Activated B cell treated with CpG ODN at 0.5 μM for 24 hours (primary cell): ENCODE data around the gene PRIMPOL. TPM values are rescaled to one million over a fixed set of nuclear protein-coding genes. Genes with fewer than 3 reads are reported as not detected.

Source experiments
- ATAC-seq: fragments of 200-7000 bp; cut with Tn5 transposase; one replicate; pipeline ENCODE4 v1.10.0; 2021; ENCODE audit warnings: low read depth, mild to moderate bottlenecking, moderate library complexity
- CTCF ChIA-PET: fragments of 350-600 bp; sonication (Branson Sonifier 250); formaldehyde crosslinking; loops from one replicate; lab custom pipeline; 2021; ENCODE audit warnings: antibody characterized with exemption; lab: Charles Lee
- POLR2A ChIA-PET: fragments of 350-600 bp; sonication (Branson Sonifier 250); formaldehyde crosslinking; loops from one replicate; lab custom pipeline; 2021; ENCODE audit warnings: antibody characterized with exemption; lab: Charles Lee
- DNase-seq: peaks from one replicate; pipeline ENCODE4 v3.0.0; 2022
- H3K27ac Mint-ChIP-seq: one replicate; pipeline ENCODE4 v1.8.0; 2020; ENCODE audit warnings: mixed read lengths
- H3K27me3 Mint-ChIP-seq: one replicate; pipeline ENCODE4 v1.8.0; 2021; ENCODE audit warnings: mixed read lengths
- H3K36me3 Mint-ChIP-seq: one replicate; pipeline ENCODE4 v1.8.0; 2021; ENCODE audit warnings: low read depth, mixed read lengths
- H3K4me1 Mint-ChIP-seq: one replicate; pipeline ENCODE4 v1.8.0; 2021; ENCODE audit warnings: mixed read lengths
- H3K4me3 Mint-ChIP-seq: one replicate; pipeline ENCODE4 v1.8.0; 2020; ENCODE audit warnings: mild to moderate bottlenecking, mixed read lengths
- H3K9me3 Mint-ChIP-seq: one replicate; pipeline ENCODE4 v1.8.0; 2020; ENCODE audit warnings: mixed read lengths
- CTCF ChIP-seq: fragments of 200-600 bp; IDR thresholded peaks from one replicate; pipeline ENCODE4 v1.8.0; 2022; ENCODE audit warnings: antibody characterized with exemption, mild to moderate bottlenecking
- intact Hi-C: fragments of 100-400 bp; cut with micrococcal nuclease; formaldehyde crosslinking; loops from one replicate; pipeline ENCODE4 v1.15.1; 2024
- total RNA-seq: library from RNA; stranded (reverse); gene quantifications from 2 replicates; pipeline ENCODE4 v1.2.3, GENCODE V29; 2022

The PRIMPOL gene
- total RNA-seq, 1 donor from 2014 or later, result 11.6 TPM

- Mint-ChIP-seq H3K4me1 (peaks cover 54% of the 10 kb centered on the region), H3K27me3 (no peaks in the 10 kb centered on the region), H3K9me3 (no peaks in the 10 kb centered on the region), H3K36me3 (peaks cover 52% of the 10 kb centered on the region), H3K4me3 (no peak overlapping the region), H3K27ac (no peak overlapping the region)
- no peak for DNase-seq
- ATAC-seq, result no peak
- CTCF ChIA-PET, result no interaction called here
- intact Hi-C loops, result loop anchor here (10.0 kb wide), 1 partner anchor 951 kb away; no protein-coding TSS in a partner anchor
- POLR2A ChIA-PET, result no interaction called here
- no peak for TF ChIP-seq CTCF
Observed at GRCh38 chr4:184643731-184644130, 5.8 kb upstream of the PRIMPOL start.

- peaks cover 52% of the 10 kb centered on the region for H3K4me1 Mint-ChIP-seq
- H3K27me3 Mint-ChIP-seq, result no peaks in the 10 kb centered on the region
- no peak overlapping the region for H3K27ac Mint-ChIP-seq
- no peaks in the 10 kb centered on the region for H3K9me3 Mint-ChIP-seq
- H3K4me3 Mint-ChIP-seq, result no peak overlapping the region
- DNase-seq, result no peak
- ChIA-PET CTCF (no interaction called here), POLR2A (no interaction called here)
- H3K36me3 Mint-ChIP-seq, result peaks cover 48% of the 10 kb centered on the region
- ATAC-seq, result no peak
- TF ChIP-seq CTCF, result no peak
- intact Hi-C loops, result loop anchor here (5.0 to 10.0 kb wide), 6 partner anchors 247 to 1202 kb away; partner anchors contain the start of genes CDKN2AIP, RWDD4 and TRAPPC11
Observed at GRCh38 chr4:184644553-184645307, 4.8 kb upstream of the PRIMPOL start.

GRCh38 chr4:184645904-184646610 is 3.5 kb upstream of the PRIMPOL start:
- Mint-ChIP-seq H3K36me3 (peaks cover 42% of the 10 kb centered on the region), H3K4me3 (peak overlapping the region; percentile 9), H3K4me1 (peaks cover 54% of the 10 kb centered on the region), H3K9me3 (no peaks in the 10 kb centered on the region), H3K27me3 (no peaks in the 10 kb centered on the region), H3K27ac (no peak overlapping the region)
- ATAC-seq, result no peak
- no peak for TF ChIP-seq CTCF
- no peak for DNase-seq
- intact Hi-C loops, result loop anchor here (5.0 to 10.0 kb wide), 6 partner anchors 249 to 1204 kb away; partner anchors contain the start of genes CDKN2AIP, RWDD4 and TRAPPC11
- POLR2A ChIA-PET, result no interaction called here
- CTCF ChIA-PET, result no interaction called here

GRCh38 chr4:184647266-184648053 is 2.1 kb upstream of the PRIMPOL start:
- peaks cover 47% of the 10 kb centered on the region for H3K4me1 Mint-ChIP-seq
- POLR2A ChIA-PET, result interaction anchor here (2.8 to 3.2 kb wide), 2 partner anchors 111 to 367 kb away, joined by 8 to 26 read pairs; no protein-coding TSS in a partner anchor
- H3K4me3 Mint-ChIP-seq, result peak overlapping the region; percentile 93
- TF ChIP-seq CTCF, result no peak
- DNase-seq, result no peak
- H3K27ac Mint-ChIP-seq, result peak overlapping the region; percentile 88
- H3K27me3 Mint-ChIP-seq, result no peaks in the 10 kb centered on the region
- no peaks in the 10 kb centered on the region for H3K9me3 Mint-ChIP-seq
- ATAC-seq, result no peak
- intact Hi-C loops, result loop anchor here (2.0 to 10.0 kb wide), 10 partner anchors 177 to 1205 kb away; partner anchors contain the start of genes ACSL1, ANKRD37, CDKN2AIP and RWDD4
- H3K36me3 Mint-ChIP-seq, result peaks cover 33% of the 10 kb centered on the region
- CTCF ChIA-PET, result no interaction called here
